ENCODE results near the gene CDH13.

GRCh38 chr16:82884320-82884898 lies 257.6 kb downstream of the CDH13 start:
- TF ChIP-seq POLR2AphosphoS5 (IDR thresholded peaks at IDR 0.05; ENCODE audit: low read depth): no peak
- no peak for TF ChIP-seq ZNF331 (CRISPR knock-in tag; IDR thresholded peaks at IDR 0.05; ENCODE audit: low read depth)
- no peak for TF ChIP-seq CTCF (conservative IDR thresholded peaks at IDR 0.05; ENCODE audit: low read depth in 2 of 2)
- TF ChIP-seq EZH2phosphoT487 (IDR thresholded peaks at IDR 0.05; ENCODE audit: unreplicated experiment): no peak
- TF ChIP-seq JUNB (IDR thresholded peaks at IDR 0.05; ENCODE audit: unreplicated experiment): no peak
- TF ChIP-seq, protein P1, sequence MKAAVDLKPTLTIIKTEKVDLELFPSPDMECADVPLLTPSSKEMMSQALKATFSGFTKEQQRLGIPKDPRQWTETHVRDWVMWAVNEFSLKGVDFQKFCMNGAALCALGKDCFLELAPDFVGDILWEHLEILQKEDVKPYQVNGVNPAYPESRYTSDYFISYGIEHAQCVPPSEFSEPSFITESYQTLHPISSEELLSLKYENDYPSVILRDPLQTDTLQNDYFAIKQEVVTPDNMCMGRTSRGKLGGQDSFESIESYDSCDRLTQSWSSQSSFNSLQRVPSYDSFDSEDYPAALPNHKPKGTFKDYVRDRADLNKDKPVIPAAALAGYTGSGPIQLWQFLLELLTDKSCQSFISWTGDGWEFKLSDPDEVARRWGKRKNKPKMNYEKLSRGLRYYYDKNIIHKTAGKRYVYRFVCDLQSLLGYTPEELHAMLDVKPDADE (IDR thresholded peaks at IDR 0.05): no peak

Measured in GM23338 (cell line).